NCI-H187 (cell line): ENCODE results near the gene ZDHHC14.
A peak's percentile ranks its signal among the peaks of the same experiment; 100 is the strongest.
"Not testable (repeated sequence)": the region's sequence is repeated elsewhere in the genome, so short reads cannot be mapped to it uniquely, and the experiment has no call there.

Experiments used
- DNase-seq, 2 experiments: peaks; one replicate each; lab custom pipeline; 2025; lab: John Stamatoyannopoulos, UW

The ZDHHC14 gene

DNA sequence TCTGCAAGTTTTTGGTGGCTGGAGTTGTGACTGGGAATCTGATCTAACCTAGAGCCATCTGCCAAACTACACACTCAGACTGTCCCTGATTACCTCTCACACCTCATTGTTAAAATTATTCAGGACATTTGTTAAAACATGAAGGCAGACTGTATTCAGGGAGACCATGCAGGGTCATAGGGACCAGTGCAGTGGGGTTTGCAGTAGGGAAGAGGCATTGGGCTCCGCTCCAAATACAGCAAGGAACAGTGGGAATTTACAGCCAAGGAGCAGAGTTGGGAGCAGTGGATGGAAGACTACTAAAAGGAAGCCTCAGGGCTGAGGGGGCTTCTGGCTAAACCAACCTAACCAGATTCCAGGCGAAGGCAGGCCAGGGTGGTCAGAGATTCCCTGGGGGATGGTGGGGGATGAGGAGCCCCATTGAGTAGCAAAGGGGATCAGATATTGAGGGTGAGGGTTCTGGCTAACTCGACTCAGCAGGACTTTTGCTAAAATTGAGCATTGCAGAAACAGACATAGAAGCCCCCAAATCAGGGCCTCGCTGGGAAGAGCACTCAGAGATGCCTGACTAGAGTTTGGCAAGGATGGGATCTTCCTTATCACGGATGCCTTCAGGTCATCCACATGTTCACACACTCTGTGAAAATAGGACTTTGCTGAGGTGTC, 172.0 kb downstream of the ZDHHC14 start:
- DNase-seq, result no peak

DNA sequence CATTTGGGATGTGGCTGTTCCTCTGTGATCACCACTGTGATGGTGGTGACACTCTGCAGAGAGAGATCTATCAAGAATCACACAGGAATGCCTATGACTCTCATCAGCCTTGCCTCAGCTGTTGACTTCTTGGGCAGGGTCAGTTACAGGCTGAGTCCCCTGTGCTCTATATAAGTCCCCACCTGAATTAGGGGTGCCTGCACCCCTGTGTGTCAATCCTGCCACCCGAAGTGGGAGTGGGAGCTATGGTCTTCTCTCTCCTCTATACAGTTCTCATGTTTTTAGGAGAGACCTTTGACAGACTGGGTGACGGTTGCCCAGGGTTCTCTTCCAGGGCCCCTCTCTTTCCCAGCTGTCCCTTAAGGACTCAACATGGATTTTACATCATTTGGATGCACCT, 173.8 kb downstream of the ZDHHC14 start:
- no peak for DNase-seq

DNA sequence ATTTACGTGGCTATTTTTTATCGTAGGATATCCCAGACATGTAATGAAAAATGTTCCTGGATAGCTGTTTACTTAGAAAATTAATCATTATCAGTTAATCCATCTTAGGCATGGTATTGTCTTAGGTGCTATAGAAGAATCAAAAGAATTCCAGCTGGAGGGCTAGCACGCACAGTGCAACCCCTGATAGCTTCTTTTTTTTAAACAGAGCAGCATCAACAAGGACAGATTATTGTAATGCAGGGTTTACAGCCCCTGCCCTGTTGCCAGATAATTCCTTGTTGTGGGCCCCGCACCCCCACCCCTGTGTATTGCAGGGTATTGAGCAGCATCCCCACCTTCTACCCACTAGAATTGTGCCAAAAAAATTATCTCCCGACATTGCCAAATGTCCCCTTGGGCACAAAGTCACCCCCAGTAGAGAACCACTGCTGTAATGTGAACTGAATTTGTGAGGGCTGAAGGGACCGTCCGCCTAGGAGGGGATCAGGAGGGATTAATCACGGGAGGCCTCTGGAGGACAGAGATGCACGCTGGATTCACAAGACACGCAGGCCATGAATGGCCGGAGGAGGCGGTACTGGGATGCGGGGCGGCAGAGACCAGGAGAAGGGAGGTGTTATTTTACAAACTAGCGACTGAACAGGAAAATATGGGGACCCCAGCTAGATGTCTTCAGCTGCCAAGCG, 174.6 kb downstream of the ZDHHC14 start:
- DNase-seq, result no peak

DNA sequence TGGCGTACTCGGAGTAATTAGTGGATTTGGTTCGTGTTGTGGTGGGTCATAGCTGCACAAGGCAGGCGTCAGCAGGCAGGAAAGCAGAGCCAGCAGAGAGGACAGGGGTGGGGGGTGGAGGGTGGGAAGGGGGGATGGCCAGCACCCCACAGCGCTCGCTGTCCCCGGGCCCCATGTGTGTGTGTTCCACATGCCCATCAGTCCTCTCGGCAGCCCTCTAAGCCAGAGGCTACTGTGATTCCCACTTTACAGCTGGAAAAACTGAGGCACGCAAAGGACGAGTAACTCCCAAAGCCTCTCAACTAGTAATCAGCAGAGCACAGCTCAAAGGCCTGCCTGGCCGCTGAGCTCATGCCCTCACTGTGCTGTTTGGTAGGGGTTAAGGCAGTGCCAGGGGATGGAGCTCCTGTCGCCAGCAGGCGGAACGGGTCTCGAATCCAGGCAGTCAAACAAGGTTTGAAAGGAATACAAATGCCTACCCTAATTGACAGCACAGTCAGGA, 175.2 kb downstream of the ZDHHC14 start:
- DNase-seq, result no peak

DNA sequence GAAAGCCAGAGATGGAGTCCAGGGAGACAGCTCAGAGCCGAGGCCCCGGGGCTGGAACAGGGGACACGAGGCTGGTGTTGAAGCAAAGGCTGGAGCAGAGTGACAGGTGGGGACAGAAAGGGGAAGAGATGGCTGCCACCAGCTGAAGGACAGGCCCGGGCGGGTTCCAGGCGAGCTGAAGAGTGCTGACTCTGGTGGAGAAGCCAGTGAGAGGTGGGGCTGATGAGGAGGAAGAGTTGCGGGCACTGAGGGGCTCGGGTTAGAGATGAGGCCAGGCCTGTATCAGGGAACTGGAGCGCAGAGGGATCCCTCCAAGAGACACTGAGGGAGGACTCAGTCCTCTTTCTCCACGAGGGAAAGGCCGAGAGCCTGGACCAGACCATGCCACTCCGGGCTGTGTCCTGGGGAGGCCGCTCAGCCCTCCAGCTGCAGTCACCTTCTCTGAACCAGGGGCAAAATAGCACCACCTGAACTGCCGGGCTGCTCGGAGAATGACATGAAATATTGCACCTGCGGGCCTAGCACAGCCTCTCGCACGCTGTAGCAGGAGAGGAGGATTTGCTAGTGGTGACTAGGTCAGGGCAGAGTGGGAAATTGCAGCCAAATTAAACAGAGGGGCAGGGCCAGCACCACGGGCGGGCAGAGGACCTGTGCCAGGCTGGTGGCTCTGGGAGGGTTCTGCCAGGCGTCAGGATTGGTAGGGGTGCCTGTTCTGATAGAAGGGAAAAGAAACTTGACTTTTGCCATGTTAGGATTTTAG, 175.9 kb downstream of the ZDHHC14 start:
- DNase-seq, result peak; percentile 28 to 35

DNA sequence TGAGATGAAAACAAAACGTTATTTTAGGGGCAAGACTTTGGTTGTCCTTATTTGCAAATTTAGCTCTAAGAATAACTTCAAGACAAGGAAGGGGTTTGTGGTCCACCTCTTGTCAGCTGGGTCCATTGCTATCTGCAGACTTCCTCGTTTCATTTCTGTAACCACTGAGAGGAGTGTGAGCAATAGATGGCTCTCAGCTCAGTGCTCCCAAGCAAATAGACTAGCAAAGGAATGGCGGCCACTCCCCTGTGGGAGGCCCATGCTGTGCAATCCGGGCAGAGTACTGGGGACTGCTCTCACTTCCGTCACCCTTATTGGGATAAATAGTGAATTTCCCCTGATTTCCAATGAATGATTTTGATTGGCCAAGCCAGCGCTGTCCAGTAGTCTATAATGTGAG, 176.6 kb downstream of the ZDHHC14 start:
- no peak for DNase-seq

DNA sequence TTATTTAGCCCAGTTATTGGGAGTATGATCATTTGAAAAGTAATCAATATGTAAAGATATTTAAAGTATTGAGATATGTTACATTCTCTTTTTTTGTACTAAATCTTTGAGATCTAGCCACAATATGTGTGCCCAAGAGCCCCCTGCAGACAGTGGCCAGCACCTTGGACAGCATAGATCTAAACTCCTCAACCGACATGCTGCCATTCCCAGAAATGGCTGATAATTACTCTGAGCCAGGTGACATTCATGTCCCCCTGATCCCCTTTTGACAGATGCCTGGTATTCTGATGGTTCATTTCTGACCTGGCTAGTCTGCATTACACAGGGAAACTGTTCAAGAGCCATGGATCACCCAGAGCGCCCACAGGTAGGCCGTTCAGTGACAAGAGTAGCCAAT, 177.1 kb downstream of the ZDHHC14 start:
- DNase-seq, result no peak

DNA sequence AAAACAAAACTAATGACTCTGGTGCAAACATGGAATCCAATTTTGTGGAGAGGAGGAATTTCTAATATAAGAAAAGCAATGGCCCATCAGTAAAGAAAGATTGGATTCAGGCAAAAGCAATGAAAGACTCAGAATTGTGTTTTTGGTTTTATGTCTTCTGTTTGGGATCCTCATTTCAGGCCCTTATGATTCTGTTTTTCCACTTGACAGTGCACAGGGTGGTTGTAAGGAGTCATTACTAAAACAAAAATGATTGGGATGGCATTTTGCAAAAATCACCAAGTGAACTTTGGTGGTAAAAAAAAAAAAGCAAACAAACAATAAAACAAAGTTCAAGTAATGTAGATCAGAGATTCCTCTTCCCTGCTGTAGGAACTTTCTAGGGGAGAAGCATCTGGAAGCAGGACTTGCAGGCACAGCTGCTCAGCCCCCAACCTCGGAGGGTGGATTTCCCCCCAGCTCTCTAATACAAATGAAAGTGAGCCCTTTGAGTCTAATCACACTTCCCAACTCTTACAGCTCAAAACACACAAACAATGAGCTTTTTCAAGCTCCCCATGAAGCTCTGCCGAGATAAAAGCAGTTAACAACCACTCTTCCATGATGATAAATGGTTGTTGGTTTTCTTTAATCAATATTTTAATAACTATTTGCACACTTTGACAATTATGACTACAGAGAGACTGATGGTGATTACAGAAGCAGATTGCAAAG, 177.7 kb downstream of the ZDHHC14 start:
- DNase-seq, result no peak

DNA sequence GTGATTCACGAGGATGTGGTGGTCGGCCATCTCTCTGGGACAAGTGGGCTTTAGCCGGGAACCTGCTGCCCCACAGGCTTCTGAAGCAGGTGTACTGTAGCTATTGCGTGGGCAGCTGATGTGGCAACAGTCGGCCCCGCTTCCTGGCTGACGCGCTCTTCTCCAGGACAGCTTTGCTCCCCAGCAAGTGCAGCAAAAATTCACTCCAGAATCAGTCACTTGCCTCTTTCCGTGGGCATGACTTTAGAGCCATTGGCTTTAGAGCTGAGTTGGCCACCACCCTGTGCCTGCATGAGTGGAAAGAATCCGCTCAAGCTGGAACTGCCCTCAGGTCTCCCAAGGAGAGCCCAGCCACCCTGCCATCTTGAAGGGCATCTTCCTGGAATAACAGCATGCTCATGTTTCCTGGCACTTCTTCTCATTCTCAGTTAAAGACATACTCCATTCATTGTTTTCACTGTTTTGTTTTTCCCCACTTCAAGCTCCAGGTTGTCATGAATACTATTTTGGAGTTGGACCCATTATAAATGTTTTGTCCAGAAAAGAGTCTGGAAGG, 178.3 kb downstream of the ZDHHC14 start:
- no peak for DNase-seq

DNA sequence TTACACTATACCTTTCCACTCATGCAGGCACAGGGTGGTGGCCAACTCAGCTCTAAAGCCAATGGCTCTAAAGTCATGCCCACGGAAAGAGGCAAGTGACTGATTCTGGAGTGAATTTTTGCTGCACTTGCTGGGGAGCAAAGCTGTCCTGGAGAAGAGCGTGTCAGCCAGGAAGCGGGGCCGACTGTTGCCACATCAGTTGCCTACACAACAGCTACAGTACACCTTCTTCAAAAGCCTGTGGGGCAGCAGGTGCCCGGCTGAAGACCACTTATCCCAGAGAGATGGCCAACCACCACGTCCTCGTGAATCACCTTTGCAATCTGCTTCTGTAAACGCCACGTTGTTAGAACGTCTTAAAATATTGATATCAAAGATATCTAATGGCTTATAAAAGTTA, 179.1 kb downstream of the ZDHHC14 start:
- not testable (repeated sequence) for DNase-seq

DNA sequence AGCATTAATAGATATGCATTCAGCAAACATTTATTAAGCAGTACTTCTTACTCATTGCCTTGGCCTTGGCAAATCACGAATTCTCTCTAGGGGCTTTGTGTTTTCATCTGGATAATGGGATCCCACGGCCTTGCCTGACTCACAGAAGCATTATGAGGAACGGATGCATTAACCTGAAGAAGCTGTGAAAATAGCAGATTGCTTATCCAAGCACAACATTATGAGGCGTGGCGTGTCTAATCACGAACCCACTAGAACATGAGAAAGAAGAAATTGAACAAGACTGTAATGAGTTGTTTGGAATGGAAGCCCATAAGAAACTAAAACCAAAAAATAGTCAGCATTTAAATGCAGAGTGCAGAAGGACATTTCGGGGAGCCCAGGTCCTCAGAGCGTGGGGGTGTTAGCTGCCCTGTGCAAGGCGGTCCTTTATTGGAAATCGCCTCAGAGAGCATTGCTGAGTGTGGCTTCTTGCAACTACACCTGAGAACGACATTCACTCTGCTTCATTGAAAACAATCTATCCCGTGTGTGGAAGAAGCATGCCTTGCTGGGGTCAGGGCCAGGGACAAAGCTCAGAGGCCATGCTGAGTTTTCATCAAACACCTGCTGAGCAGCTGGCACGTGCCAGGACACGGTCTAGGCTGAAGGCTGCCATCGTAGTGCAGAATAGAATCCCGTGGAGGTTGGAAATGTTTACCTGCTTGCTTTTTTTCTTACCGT, 179.9 kb downstream of the ZDHHC14 start:
- no peak for DNase-seq

DNA sequence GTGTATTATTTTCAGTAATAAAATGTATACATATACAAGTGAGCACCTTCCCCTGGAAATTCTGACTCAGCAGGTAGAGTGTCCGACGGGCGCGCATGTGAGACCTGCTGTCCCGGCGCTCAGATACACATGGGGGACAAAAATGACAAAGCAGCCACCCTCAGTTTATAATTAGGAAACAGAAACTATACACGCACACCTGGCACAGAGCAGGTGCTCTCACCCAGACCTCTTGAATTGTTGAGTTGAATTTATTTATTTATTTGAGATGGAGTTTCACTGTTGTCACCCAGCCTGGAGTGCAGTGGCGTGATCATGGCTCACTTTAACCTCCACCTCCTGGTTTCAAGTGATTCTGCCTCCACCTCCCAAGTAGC, 180.4 kb downstream of the ZDHHC14 start:
- DNase-seq, result no peak

DNA sequence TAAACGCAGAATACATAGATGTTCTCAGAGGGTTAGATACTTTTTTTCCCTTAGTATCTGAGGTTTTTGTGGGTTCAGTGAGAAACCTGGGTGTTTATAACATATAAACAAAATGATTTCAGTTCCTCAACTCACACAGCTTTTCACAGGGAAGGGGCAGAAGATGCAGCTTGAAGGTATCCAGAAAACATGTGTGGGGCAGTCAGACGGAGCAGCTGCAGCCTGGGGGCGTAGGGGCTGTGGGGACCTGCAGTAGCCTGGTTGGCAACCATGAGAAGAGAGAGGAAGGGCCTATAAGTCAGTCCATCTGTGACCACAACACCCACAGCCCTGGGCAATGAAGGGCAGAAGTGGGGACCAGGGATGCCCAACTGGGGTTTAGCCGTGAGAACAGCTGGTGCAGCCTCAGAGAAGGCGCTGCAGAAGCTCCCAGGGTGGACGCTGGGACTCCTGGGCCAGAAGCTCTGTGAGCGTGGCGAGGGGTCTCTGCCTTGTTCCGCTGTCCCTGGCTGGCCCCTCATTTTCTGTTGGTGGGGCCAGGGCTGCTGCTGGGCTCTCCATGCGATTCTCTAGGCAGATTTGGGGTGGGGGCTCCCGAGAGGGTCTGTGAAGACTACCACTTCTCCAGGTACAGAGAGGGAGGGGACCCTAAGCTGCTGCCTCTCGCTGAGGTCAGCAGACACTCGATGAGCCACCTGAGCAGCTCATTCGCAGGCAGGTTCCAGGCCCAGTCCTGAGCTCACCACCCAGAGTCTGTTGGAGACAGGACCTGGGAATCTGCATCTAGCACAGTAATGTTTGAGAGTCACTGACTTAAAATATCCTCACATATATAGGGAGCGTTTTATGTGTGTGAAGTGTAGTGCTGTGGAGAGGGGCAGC, 181.2 kb downstream of the ZDHHC14 start:
- DNase-seq, result no peak

DNA sequence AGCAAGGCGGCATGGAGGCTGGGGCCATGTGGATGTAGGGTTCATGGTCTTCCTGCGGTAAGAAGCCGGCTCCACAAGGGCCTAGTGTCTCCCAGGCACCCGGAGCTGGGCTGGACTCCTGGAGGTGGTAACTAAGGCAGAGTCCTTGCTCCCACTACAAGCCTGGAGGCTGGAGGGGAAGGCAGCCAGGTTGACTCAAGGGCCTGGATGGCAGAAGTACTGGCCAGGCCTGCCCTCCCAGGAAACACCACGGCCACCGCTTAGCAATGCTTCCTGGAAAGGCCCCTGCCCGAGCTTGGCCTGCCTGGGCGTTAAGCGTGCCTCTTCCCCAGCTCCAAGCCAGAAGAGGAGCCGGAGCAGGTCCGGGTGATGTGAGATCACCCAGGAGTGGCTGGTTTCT, 182.0 kb downstream of the ZDHHC14 start:
- no peak for DNase-seq

DNA sequence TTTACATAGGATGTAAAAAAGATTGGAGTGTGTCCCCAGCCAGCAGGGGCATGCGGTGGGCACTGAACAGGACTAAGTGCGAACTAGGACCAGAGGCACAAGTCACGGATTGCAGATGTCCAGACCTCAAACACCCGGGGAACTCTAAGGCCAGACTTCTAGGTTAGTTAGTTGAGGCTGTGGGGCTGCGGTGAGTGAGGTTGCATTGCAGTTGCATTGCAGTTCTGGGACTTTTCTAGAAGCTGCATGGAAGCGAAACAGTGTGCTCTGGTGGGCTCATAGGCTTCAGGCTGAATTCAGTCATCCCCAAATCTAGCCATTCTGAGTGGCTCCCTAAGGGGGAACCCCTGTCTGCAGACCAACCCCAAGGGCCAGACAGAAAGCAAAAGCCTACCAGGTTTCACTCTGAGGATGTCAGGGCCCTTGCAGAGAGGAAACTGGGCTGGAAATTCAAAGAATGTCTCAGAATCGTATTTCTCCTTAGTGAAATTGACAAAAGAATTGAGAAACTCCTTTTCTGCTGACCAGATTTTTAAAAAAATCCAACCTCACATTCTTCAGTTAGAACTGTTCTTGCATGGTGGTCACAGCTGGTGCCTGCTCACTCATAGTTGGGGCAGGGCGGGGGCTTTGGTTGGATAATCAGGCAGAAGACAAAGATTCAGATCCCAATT, 182.8 kb downstream of the ZDHHC14 start:
- no peak for DNase-seq

DNA sequence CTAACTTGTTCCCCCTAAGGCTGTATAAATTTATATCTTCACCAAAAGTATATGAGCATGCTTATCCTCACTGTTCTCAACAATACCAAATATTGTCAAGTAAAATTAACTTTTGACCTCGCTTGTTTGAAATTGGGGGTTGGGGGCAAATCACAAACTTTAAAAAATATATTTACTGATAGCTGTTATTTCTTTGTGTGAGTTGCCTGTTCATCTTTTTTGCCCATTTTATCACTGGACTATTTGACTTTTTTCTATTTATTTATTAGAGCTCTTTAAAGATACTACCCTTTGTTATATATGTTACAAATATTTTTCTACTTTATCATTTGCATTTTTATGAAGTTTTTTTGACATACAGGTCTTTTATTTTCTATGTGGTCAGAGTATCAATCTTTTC, 187.7 kb downstream of the ZDHHC14 start:
- DNase-seq, result no peak

DNA sequence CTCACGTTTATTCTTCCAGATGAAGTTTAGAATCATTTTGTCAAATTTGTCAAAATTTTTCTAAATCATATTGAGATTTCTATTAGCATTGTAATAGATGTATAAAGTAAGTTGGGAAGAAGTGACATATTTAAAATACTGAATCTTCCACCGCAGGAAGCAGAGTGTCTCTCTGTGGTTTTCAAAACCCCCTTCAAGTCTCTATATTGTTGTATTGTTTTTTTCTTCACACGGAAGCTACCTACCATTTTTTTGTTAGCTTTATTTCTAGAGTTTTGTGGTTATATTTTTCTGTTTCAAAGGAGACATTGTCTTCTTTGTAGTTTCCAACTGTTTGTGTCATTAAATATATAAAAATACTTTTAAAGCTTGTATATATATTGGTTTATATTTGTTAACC, 188.6 kb downstream of the ZDHHC14 start:
- DNase-seq, result no peak

DNA sequence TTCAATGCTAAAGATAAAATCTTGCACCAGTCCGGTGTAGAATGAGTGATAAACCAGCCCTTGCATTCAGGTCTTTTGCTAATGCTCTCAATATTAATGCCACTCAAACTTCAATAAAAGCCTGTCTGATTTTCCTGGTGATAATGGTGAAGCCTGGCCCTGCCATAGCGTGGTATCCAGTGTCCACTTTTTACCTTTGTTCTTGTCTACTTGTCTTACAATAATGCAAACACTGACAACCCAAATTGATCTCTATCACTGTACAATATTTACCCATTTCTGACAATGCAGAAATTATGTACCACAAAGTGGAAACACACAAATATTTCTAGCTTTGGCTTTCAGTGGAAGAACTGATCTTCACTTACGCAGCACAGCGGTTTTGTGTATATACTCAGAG, 189.1 kb downstream of the ZDHHC14 start:
- no peak for DNase-seq

DNA sequence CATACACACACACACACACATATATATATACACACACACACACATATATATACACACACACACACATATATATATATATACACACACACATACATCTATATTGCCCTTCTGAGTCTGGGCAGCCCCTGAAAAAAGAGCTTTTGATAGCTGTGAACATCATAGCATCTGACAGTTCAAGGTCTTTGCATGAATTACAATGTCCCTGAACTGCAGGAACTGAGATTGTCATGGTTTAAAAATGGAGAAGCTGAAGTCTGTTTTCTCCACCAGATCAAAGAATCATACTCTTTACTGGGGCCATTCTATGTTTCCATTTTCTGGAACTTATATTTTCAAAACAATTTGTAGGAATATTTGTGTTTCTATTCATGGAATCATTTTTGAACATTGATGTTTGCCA, 189.8 kb downstream of the ZDHHC14 start:
- DNase-seq, result no peak

DNA sequence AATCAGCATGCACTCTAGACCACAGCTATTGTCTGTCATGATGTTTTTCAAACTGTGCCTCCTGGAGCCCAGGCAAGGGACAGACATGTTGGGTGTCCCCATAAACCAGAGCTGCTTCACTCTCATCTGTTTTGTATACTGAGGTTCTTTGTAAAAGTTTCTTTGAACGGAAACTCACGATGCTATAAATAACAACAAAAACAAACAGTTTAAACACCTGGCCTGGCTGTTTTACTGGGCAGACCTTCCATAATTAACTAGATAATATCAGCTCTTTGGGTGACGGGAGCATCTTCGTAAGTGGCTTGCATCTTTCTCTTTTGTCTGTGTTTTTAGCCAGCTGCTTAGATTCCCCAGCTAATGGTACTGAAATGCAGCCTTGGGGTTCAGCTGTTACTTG, 190.3 kb downstream of the ZDHHC14 start:
- no peak for DNase-seq
